Mesothelial cell of epicardium (in vitro differentiated cells): ENCODE data around the gene FAM107B. TPM values are rescaled to one million over a fixed set of nuclear protein-coding genes. Genes with fewer than 3 reads are reported as not detected.
A peak's percentile ranks its signal among the peaks of the same experiment; 100 is the strongest.

Experiments
- DNase-seq, 2 experiments: peaks; one replicate each; pipeline ENCODE4 v3.0.0; 2021; ENCODE audit warnings: low spot score in 2 of 2; ENCODE audit not compliant: unreplicated experiment in 2 of 2
- H3K27ac Mint-ChIP-seq: 2 replicates; pipeline ENCODE4 v1.8.0; 2021; ENCODE audit warnings: mixed read lengths
- H3K27me3 Mint-ChIP-seq: 2 replicates; pipeline ENCODE4 v1.8.0; 2021; ENCODE audit warnings: low read depth, mixed read lengths
- H3K36me3 Mint-ChIP-seq: 2 replicates; pipeline ENCODE4 v1.8.0; 2021; ENCODE audit warnings: mixed read lengths
- H3K4me1 Mint-ChIP-seq: 2 replicates; pipeline ENCODE4 v1.8.0; 2021; ENCODE audit warnings: mixed read lengths
- H3K4me3 Mint-ChIP-seq: 2 replicates; pipeline ENCODE4 v1.8.0; 2021; ENCODE audit warnings: mild to moderate bottlenecking, moderate library complexity, mixed read lengths
- H3K9me3 Mint-ChIP-seq: 2 replicates; pipeline ENCODE4 v1.8.0; 2021; ENCODE audit warnings: mixed read lengths
- total RNA-seq: library from RNA; stranded (reverse); gene quantifications from 3 replicates; pipeline ENCODE4 v1.2.1, GENCODE V29; 2021
- TF ChIP-seq, protein P1 (sequence below): fragments of 200-600 bp; sonication (generic); IDR thresholded peaks from one replicate; pipeline ENCODE4 v1.5.0; 2021; ENCODE audit warnings: antibody characterized with exemption; ENCODE audit not compliant: unreplicated experiment

FAM107B gene
- total RNA-seq, 1 donor from 2014 or later = 23.5 TPM

DNA sequence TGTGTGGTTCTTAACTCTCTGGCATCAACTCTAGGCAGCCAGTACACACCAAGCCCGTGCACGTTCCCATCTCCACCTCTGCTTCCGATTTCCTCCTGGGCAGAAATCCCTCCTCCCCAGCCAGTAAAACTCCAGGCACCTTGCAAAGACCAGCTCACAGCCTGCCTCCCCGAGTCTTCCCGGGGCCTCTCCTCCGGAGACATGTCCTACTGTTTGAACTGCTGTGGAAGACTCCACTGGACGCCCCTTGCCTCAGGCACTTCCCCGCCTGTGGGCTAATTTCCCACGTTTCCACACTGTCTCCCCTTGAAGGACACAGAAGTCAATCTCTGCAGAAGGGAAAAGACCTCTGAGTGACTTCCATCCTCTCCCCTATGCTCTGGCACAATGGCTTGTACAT is 233.3 kb downstream of the FAM107B start:
- no peaks in the 10 kb centered on the region for H3K27me3 Mint-ChIP-seq
- H3K36me3 Mint-ChIP-seq = peaks cover 2% of the 10 kb centered on the region
- no peaks in the 10 kb centered on the region for H3K9me3 Mint-ChIP-seq
- H3K27ac Mint-ChIP-seq = no peak overlapping the region
- DNase-seq = no peak
- TF ChIP-seq, protein P1, sequence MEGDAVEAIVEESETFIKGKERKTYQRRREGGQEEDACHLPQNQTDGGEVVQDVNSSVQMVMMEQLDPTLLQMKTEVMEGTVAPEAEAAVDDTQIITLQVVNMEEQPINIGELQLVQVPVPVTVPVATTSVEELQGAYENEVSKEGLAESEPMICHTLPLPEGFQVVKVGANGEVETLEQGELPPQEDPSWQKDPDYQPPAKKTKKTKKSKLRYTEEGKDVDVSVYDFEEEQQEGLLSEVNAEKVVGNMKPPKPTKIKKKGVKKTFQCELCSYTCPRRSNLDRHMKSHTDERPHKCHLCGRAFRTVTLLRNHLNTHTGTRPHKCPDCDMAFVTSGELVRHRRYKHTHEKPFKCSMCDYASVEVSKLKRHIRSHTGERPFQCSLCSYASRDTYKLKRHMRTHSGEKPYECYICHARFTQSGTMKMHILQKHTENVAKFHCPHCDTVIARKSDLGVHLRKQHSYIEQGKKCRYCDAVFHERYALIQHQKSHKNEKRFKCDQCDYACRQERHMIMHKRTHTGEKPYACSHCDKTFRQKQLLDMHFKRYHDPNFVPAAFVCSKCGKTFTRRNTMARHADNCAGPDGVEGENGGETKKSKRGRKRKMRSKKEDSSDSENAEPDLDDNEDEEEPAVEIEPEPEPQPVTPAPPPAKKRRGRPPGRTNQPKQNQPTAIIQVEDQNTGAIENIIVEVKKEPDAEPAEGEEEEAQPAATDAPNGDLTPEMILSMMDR = no peak
- H3K4me1 Mint-ChIP-seq = peaks cover 45% of the 10 kb centered on the region
- no peak overlapping the region for H3K4me3 Mint-ChIP-seq

- Mint-ChIP-seq H3K4me3 (no peak overlapping the region), H3K27ac (no peak overlapping the region), H3K9me3 (no peaks in the 10 kb centered on the region), H3K27me3 (no peaks in the 10 kb centered on the region), H3K4me1 (peaks cover 38% of the 10 kb centered on the region), H3K36me3 (peaks cover 2% of the 10 kb centered on the region)
- no peak for DNase-seq
- TF ChIP-seq, protein P1 = no peak
Observed at GRCh38 chr10:14540611-14541010, 234.1 kb downstream of the FAM107B start.

DNA sequence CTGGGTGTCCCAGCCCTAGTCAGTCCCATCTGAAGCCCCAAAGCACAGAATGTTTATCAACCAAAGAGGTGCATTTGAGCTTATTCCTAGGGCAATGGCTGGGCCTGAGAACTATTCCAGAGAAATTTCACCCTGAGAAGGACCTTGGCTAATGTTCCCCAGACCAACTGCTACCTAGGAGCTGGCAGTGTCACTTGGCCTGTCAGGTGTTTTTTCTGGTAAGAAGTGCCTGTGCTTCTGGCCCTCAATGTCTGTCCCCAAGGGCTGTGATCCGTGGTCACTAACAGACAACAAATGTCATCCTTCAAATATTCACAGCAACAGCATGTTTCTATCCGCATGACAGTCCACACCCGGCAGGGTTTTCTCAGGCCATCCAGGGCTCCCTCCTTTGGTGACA is 234.6 kb downstream of the FAM107B start:
- Mint-ChIP-seq H3K27ac (no peak overlapping the region), H3K36me3 (peaks cover 2% of the 10 kb centered on the region)
- no peak for DNase-seq

DNA sequence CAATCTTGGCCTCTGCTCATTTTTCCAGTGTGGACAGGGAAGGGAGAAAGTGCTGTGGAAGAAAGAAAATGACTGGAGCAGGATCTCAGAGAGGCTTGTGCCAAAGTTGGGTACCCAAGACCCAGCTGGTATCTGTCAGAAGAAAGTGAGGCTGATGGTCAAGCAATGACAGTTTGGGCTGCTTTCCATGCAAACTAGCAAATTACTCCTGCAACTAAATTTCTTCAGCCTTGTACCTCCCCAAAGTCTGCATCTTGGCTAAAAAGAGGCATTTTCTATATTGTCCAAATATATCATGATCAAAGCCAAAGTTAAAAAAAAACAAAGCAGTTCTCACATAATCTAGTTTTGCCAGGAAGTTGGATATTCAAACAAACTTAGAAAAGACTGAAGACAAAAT is 235.5 kb downstream of the FAM107B start:
- Mint-ChIP-seq H3K27me3 (no peaks in the 10 kb centered on the region), H3K27ac (no peak overlapping the region), H3K4me3 (no peak overlapping the region), H3K4me1 (peaks cover 31% of the 10 kb centered on the region), H3K36me3 (peaks cover 2% of the 10 kb centered on the region), H3K9me3 (no peaks in the 10 kb centered on the region)
- no peak for DNase-seq
- TF ChIP-seq, protein P1 = no peak

More for the DNA sequence above, 234.6 kb downstream of the FAM107B start:
- TF ChIP-seq, protein P1 = no peak
- Mint-ChIP-seq H3K27me3 (no peaks in the 10 kb centered on the region), H3K4me3 (no peak overlapping the region), H3K9me3 (no peaks in the 10 kb centered on the region), H3K4me1 (peaks cover 35% of the 10 kb centered on the region)

GRCh38 chr10:14536241-14537213 is 238.2 kb downstream of the FAM107B start:
- TF ChIP-seq, protein P1 = peak; percentile 69
- H3K9me3 Mint-ChIP-seq = no peaks in the 10 kb centered on the region
- no peak overlapping the region for H3K27ac Mint-ChIP-seq
- H3K4me1 Mint-ChIP-seq = peaks cover 28% of the 10 kb centered on the region
- no peaks in the 10 kb centered on the region for H3K27me3 Mint-ChIP-seq
- DNase-seq = peak in 1 of 2 experiments; percentile 64
- no peak overlapping the region for H3K4me3 Mint-ChIP-seq
- peaks cover under 1% of the 10 kb centered on the region for H3K36me3 Mint-ChIP-seq
